H1 (cell line): ENCODE results near the gene ZNF362.

Experiments used
- MAFK ChIP-seq: IDR thresholded peaks from 2 replicates; pipeline ENCODE4 v1.6.1; 2012; ENCODE audit warnings: low read depth, mild to moderate bottlenecking, improper control_type of control experiment, low read length
- TAF1 ChIP-seq: IDR thresholded peaks from 2 replicates; pipeline ENCODE4 v1.6.1; 2011; ENCODE audit warnings: mild to moderate bottlenecking, low read depth, low read length
- YY1 ChIP-seq: IDR thresholded peaks from 2 replicates; pipeline ENCODE4 v1.6.1; 2011; ENCODE audit warnings: low read depth, mild to moderate bottlenecking, low read length
- TF ChIP-seq, protein P1 (sequence below), 3 experiments: IDR thresholded peaks; 1 replicate in 2 of 3; 2 replicates in 1 of 3; pipeline versions ENCODE4 v1.5.1 to v1.6.1; 2011; ENCODE audit warnings: low read length in 3 of 3, mild to moderate bottlenecking in 3 of 3, inconsistent platforms in 2 of 3, low read depth in 1 of 3, moderate library complexity in 1 of 3; ENCODE audit not compliant: insufficient read depth in 1 of 3; ENCODE audit errors: control extremely low read depth in 1 of 3

DNA sequence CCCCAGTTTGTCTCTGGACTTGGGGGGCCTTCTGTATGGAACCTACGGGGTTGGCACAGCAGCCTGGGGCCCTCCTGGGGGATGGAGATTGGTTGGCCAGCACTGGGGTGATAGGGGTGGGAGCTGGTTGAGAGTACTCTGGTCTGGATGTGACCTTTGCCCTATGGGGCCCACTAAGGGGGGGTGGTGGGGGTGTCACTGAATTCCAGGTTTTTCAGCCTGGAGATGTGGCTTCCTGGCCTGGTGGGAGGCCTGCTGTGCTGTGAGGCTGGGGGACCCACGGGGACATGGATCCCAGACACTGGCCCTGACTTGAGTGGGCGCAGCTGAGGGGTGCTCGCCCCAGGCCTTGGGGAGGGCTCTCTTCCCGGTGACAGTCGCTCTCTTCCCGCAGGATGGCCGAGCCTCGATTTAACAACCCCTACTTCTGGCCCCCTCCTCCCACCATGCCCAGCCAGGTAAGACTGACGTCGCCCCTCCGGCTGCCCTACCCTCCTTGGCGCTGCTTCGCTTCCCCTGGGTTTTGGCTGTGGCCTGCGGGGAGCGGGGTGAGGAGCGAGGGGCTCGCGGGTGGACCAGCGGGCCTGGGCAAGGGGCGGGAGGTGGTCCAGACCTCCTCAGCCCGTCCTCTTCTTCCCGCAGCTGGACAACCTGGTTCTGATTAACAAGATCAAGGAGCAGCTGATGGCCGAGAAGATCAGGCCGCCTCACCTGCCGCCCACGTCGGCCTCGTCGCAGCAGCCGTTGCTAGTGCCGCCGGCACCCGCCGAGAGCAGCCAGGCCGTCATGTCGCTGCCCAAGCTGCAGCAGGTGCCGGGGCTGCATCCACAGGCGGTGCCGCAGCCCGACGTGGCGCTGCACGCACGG lies 19.6 kb downstream of the ZNF362 start:
- TF ChIP-seq YY1 (no peak), MAFK (no peak), TAF1 (no peak)
- TF ChIP-seq, protein P1, sequence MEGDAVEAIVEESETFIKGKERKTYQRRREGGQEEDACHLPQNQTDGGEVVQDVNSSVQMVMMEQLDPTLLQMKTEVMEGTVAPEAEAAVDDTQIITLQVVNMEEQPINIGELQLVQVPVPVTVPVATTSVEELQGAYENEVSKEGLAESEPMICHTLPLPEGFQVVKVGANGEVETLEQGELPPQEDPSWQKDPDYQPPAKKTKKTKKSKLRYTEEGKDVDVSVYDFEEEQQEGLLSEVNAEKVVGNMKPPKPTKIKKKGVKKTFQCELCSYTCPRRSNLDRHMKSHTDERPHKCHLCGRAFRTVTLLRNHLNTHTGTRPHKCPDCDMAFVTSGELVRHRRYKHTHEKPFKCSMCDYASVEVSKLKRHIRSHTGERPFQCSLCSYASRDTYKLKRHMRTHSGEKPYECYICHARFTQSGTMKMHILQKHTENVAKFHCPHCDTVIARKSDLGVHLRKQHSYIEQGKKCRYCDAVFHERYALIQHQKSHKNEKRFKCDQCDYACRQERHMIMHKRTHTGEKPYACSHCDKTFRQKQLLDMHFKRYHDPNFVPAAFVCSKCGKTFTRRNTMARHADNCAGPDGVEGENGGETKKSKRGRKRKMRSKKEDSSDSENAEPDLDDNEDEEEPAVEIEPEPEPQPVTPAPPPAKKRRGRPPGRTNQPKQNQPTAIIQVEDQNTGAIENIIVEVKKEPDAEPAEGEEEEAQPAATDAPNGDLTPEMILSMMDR (IDR thresholded peaks at IDR 0.05; ENCODE audit: control extremely low read depth in 1 of 3, insufficient read depth in 1 of 3, low read depth in 1 of 3, low read length in 3 of 3) = no peak
